Stimulated activated naive CD4-positive, alpha-beta T cell (primary cell): ENCODE measurements around the gene GATA1.
A peak's percentile ranks its signal among the peaks of the same experiment; 100 is the strongest.
"Not testable (repeated sequence)": the region's sequence is repeated elsewhere in the genome, so short reads cannot be mapped to it uniquely, and the experiment has no call there.

Experiments used
- DNase-seq, 6 experiments: peaks; one replicate each; lab custom pipeline; 2025; lab: John Stamatoyannopoulos, UW

The GATA1 gene

GRCh38 chrX:48815266-48815665 is 28.9 kb downstream of the GATA1 start:
- no peak for DNase-seq

GRCh38 chrX:48816014-48816810 is 29.8 kb downstream of the GATA1 start:
- no peak for DNase-seq

- DNase-seq = no peak
These were observed 31.7 kb downstream of the GATA1 start for GRCh38 chrX:48818098-48818497.

- no peak for DNase-seq
These were observed 32.5 kb downstream of the GATA1 start for GRCh38 chrX:48818866-48819265.

GRCh38 chrX:48819394-48819793 is 33.0 kb downstream of the GATA1 start:
- not testable (repeated sequence) for DNase-seq

GRCh38 chrX:48823053-48823452 is 36.7 kb downstream of the GATA1 start:
- no peak for DNase-seq

- DNase-seq = no peak
These were observed 37.7 kb downstream of the GATA1 start for GRCh38 chrX:48824066-48824465.

GRCh38 chrX:48826135-48826875 is 39.9 kb downstream of the GATA1 start, which contains the start of gene ERAS:
Gene ERAS (plus strand): TSS chrX:48826513. CDS start chrX:48829124, 2,611 bp downstream.
- peak in 2 of 6 experiments; percentile 4 to 11 for DNase-seq

- no peak for DNase-seq
These were observed 40.7 kb downstream of the GATA1 start for GRCh38 chrX:48826876-48827653.

- no peak for DNase-seq
These were observed 41.2 kb downstream of the GATA1 start for GRCh38 chrX:48827654-48827968.

- DNase-seq = no peak
These were observed 42.8 kb downstream of the GATA1 start for GRCh38 chrX:48829016-48829735.

GRCh38 chrX:48831136-48831908 is 44.9 kb downstream of the GATA1 start:
- no peak for DNase-seq

GRCh38 chrX:48831909-48832291 is 45.5 kb downstream of the GATA1 start:
- DNase-seq = no peak

- DNase-seq = no peak
These were observed 47.2 kb downstream of the GATA1 start for GRCh38 chrX:48833542-48834138.

GRCh38 chrX:48834383-48834709 is 48.0 kb downstream of the GATA1 start:
- DNase-seq = no peak

GRCh38 chrX:48835524-48836329 is 49.3 kb downstream of the GATA1 start, which contains the start of gene PCSK1N:
Gene PCSK1N (minus strand): TSS chrX:48835610. CDS start chrX:48835532, 78 bp downstream.
- peak in 3 of 6 experiments; percentile 13 to 49 (median 15) for DNase-seq

GRCh38 chrX:48839686-48840085 is 53.3 kb downstream of the GATA1 start:
- no peak for DNase-seq
